SK-N-SH treated with all-trans-retinoic acid at 6 μM for 48 hours (cell line): ENCODE measurements around the gene CTSG.

ENCODE experiments used
- RARB ChIP-seq: fragments of 250-450 bp; sonication (Bioruptor Pico); IDR thresholded peaks from 2 replicates; pipeline ENCODE4 v1.8.0; 2021; ENCODE audit warnings: mild to moderate bottlenecking, moderate library complexity
- ZFP30 ChIP-seq: fragments of 450-650 bp; formaldehyde crosslinking; IDR thresholded peaks from 2 replicates; pipeline ENCODE4 v1.5.0; 2022; ENCODE audit warnings: mild to moderate bottlenecking, moderate library complexity
- ZNF565 ChIP-seq: fragments of 450-650 bp; formaldehyde crosslinking; conservative IDR thresholded peaks from 2 replicates; pipeline ENCODE4 v1.5.0; 2020; ENCODE audit warnings: low read depth, mild to moderate bottlenecking, moderate library complexity
- TF ChIP-seq, protein P1 (sequence below): fragments of 250-450 bp; sonication (Bioruptor Pico); IDR thresholded peaks from 2 replicates; pipeline ENCODE4 v1.8.0; 2020; ENCODE audit warnings: mild to moderate bottlenecking, moderate library complexity, borderline replicate concordance

- TF ChIP-seq, protein P1, sequence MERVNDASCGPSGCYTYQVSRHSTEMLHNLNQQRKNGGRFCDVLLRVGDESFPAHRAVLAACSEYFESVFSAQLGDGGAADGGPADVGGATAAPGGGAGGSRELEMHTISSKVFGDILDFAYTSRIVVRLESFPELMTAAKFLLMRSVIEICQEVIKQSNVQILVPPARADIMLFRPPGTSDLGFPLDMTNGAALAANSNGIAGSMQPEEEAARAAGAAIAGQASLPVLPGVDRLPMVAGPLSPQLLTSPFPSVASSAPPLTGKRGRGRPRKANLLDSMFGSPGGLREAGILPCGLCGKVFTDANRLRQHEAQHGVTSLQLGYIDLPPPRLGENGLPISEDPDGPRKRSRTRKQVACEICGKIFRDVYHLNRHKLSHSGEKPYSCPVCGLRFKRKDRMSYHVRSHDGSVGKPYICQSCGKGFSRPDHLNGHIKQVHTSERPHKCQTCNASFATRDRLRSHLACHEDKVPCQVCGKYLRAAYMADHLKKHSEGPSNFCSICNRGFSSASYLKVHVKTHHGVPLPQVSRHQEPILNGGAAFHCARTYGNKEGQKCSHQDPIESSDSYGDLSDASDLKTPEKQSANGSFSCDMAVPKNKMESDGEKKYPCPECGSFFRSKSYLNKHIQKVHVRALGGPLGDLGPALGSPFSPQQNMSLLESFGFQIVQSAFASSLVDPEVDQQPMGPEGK: no peak
- TF ChIP-seq RARB (no peak), ZNF565 (CRISPR knock-in tag) (no peak), ZFP30 (CRISPR knock-in tag) (no peak)
These were observed 40.3 kb downstream of the CTSG start for GRCh38 chr14:24535737-24536136.
